WTC11 (cell line): ENCODE measurements around the gene ZXDC.

Experiments
- CREB1 ChIP-seq: sonication (generic); formaldehyde crosslinking; IDR thresholded peaks from 2 replicates; pipeline ENCODE4 v1.8.0; 2023; ENCODE audit warnings: mild to moderate bottlenecking, missing genetic modification reagents
- RELA ChIP-seq: sonication (generic); formaldehyde crosslinking; IDR thresholded peaks from 2 replicates; pipeline ENCODE4 v1.8.1; 2022; ENCODE audit warnings: missing genetic modification reagents, mild to moderate bottlenecking, borderline replicate concordance
- TF ChIP-seq, protein P1 (sequence below): sonication (generic); formaldehyde crosslinking; IDR thresholded peaks from 2 replicates; pipeline ENCODE4 v1.8.1; 2023; ENCODE audit warnings: mild to moderate bottlenecking, missing genetic modification reagents, moderate library complexity
- TF ChIP-seq, protein P2 (sequence below): fragments of 200-600 bp; IDR thresholded peaks from 2 replicates; pipeline ENCODE4 v1.8.0; 2022; ENCODE audit warnings: antibody characterized with exemption

DNA sequence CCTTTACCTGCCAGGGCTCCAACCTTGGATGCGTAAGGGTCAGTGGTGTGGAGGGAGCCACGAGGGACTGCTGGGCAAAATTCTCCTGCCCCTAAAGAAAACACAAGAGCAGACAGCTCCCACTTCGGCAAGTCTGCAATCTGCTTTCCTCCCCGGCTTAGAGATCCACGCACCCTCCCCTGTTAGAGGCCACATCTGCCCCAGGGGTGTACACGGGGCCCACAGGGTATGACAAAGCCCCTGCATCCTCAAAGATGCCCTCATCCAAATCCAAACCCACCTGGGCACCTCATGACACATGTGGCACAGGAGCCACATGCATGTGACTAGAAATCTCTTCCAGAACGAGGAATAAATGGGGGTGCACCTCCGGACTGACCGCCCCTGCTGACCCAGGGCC is 25.5 kb downstream of the ZXDC start:
- TF ChIP-seq, protein P1, sequence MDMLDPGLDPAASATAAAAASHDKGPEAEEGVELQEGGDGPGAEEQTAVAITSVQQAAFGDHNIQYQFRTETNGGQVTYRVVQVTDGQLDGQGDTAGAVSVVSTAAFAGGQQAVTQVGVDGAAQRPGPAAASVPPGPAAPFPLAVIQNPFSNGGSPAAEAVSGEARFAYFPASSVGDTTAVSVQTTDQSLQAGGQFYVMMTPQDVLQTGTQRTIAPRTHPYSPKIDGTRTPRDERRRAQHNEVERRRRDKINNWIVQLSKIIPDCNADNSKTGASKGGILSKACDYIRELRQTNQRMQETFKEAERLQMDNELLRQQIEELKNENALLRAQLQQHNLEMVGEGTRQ (CRISPR knock-in tag), result no peak
- TF ChIP-seq CREB1 (CRISPR knock-in tag), result no peak
- TF ChIP-seq RELA, result no peak
- TF ChIP-seq, protein P2, sequence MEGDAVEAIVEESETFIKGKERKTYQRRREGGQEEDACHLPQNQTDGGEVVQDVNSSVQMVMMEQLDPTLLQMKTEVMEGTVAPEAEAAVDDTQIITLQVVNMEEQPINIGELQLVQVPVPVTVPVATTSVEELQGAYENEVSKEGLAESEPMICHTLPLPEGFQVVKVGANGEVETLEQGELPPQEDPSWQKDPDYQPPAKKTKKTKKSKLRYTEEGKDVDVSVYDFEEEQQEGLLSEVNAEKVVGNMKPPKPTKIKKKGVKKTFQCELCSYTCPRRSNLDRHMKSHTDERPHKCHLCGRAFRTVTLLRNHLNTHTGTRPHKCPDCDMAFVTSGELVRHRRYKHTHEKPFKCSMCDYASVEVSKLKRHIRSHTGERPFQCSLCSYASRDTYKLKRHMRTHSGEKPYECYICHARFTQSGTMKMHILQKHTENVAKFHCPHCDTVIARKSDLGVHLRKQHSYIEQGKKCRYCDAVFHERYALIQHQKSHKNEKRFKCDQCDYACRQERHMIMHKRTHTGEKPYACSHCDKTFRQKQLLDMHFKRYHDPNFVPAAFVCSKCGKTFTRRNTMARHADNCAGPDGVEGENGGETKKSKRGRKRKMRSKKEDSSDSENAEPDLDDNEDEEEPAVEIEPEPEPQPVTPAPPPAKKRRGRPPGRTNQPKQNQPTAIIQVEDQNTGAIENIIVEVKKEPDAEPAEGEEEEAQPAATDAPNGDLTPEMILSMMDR, result no peak
